Forelimb muscle (tissue), 1 donor: Measurements from ENCODE around the gene PRR5L. TPM values are rescaled to one million over a fixed set of nuclear protein-coding genes. Genes with fewer than 3 reads are reported as not detected.
"Not testable (repeated sequence)": the region's sequence is repeated elsewhere in the genome, so short reads cannot be mapped to it uniquely, and the experiment has no call there.

Experiments
- DNase-seq: peaks from one replicate; pipeline ENCODE4 v3.0.0-alpha.2; 2013; ENCODE audit warnings: low read depth
- polyA plus RNA-seq: library from polyadenylated mRNA; unstranded; fragments of 120-200 nt; gene quantifications from one replicate; pipeline ENCODE4 v1.2.1, GENCODE V29; 2013; ENCODE audit not compliant: insufficient read length

PRR5L gene
- polyA plus RNA-seq, 1 donor = 7.8 TPM

- DNase-seq = no peak
Measured at GRCh38 chr11:36459046-36459445, 163.0 kb downstream of the PRR5L start.

GRCh38 chr11:36460220-36460619 is 164.1 kb downstream of the PRR5L start:
- DNase-seq = no peak

GRCh38 chr11:36462321-36462720 is 166.2 kb downstream of the PRR5L start:
- DNase-seq = no peak

GRCh38 chr11:36463781-36464180 is 167.7 kb downstream of the PRR5L start:
- no peak for DNase-seq

GRCh38 chr11:36464720-36465119 is 168.6 kb downstream of the PRR5L start:
- no peak for DNase-seq

- peak; percentile 55 for DNase-seq
Measured at GRCh38 chr11:36465449-36466163, 169.5 kb downstream of the PRR5L start.

- no peak for DNase-seq
Measured at GRCh38 chr11:36467012-36467411, 170.9 kb downstream of the PRR5L start.

GRCh38 chr11:36467916-36468315 is 171.8 kb downstream of the PRR5L start:
- DNase-seq = no peak

- no peak for DNase-seq
Measured at GRCh38 chr11:36469063-36469462, 173.0 kb downstream of the PRR5L start.

GRCh38 chr11:36469881-36470802 is 174.1 kb downstream of the PRR5L start:
- DNase-seq = no peak

- no peak for DNase-seq
Measured at GRCh38 chr11:36471577-36471976, 175.5 kb downstream of the PRR5L start.

GRCh38 chr11:36475192-36475591 is 179.1 kb downstream of the PRR5L start:
- no peak for DNase-seq

GRCh38 chr11:36478700-36479329 is 182.7 kb downstream of the PRR5L start:
- DNase-seq = peak; percentile 43

GRCh38 chr11:36480833-36481232 is 184.7 kb downstream of the PRR5L start:
- DNase-seq = no peak

GRCh38 chr11:36483042-36483441 is 187.0 kb downstream of the PRR5L start:
- DNase-seq = not testable (repeated sequence)

GRCh38 chr11:36485298-36486002 is 189.4 kb downstream of the PRR5L start:
- no peak for DNase-seq

GRCh38 chr11:36487619-36488018 is 191.5 kb downstream of the PRR5L start:
- no peak for DNase-seq

- DNase-seq = no peak
Measured at GRCh38 chr11:36488096-36488495, 192.0 kb downstream of the PRR5L start.

GRCh38 chr11:36490026-36490806 is 194.1 kb downstream of the PRR5L start:
- no peak for DNase-seq

GRCh38 chr11:36492724-36493304 is 196.7 kb downstream of the PRR5L start:
- no peak for DNase-seq

GRCh38 chr11:36493332-36493731 is 197.2 kb downstream of the PRR5L start:
- DNase-seq = no peak
